ENCODE measurements around the gene LPAR1.
A peak's percentile ranks its signal among the peaks of the same experiment; 100 is the strongest.
"Not testable (repeated sequence)": the region's sequence is repeated elsewhere in the genome, so short reads cannot be mapped to it uniquely, and the experiment has no call there.

LPAR1 gene

GRCh38 chr9:111038331-111039230 lies at the start of gene LPAR1:
TSS of gene LPAR1 (minus strand) at chr9:111038470. CDS start at chr9:110972117, 66,353 bp downstream.
- peak; percentile 67 for DNase-seq (ENCODE audit: low spot score)

- DNase-seq (ENCODE audit: low spot score), result no peak
Observed at GRCh38 chr9:111078391-111079038, 40.2 kb upstream of the LPAR1 start.

- no peak for DNase-seq (ENCODE audit: low spot score)
Observed at GRCh38 chr9:111076519-111076918, 38.2 kb upstream of the LPAR1 start.

GRCh38 chr9:111076042-111076441 lies 37.8 kb upstream of the LPAR1 start:
- DNase-seq (ENCODE audit: low spot score), result no peak

- no peak for DNase-seq (ENCODE audit: low spot score)
Observed at GRCh38 chr9:111074395-111074794, 36.1 kb upstream of the LPAR1 start.

- no peak for DNase-seq (ENCODE audit: low spot score)
Observed at GRCh38 chr9:111069183-111069582, 30.9 kb upstream of the LPAR1 start.

- DNase-seq (ENCODE audit: low spot score), result peak; percentile 45
Observed at GRCh38 chr9:111068771-111069170, 30.5 kb upstream of the LPAR1 start.

- DNase-seq (ENCODE audit: low spot score), result peak; percentile 13
Observed at GRCh38 chr9:111068383-111068730, 30.1 kb upstream of the LPAR1 start.

- peak; percentile 26 for DNase-seq (ENCODE audit: low spot score)
Observed at GRCh38 chr9:111066468-111066867, 28.2 kb upstream of the LPAR1 start.

GRCh38 chr9:111065414-111065813 lies 27.1 kb upstream of the LPAR1 start:
- DNase-seq (ENCODE audit: low spot score), result no peak

GRCh38 chr9:111064160-111064837 lies 26.0 kb upstream of the LPAR1 start:
- DNase-seq (ENCODE audit: low spot score), result no peak

- no peak for DNase-seq (ENCODE audit: low spot score)
Observed at GRCh38 chr9:111063332-111063731, 25.1 kb upstream of the LPAR1 start.

- no peak for DNase-seq (ENCODE audit: low spot score)
Observed at GRCh38 chr9:111058166-111058565, 19.9 kb upstream of the LPAR1 start.

- peak; percentile 14 for DNase-seq (ENCODE audit: low spot score)
Observed at GRCh38 chr9:111056538-111056937, 18.3 kb upstream of the LPAR1 start.

- peak; percentile 21 for DNase-seq (ENCODE audit: low spot score)
Observed at GRCh38 chr9:111052791-111053190, 14.5 kb upstream of the LPAR1 start.

- DNase-seq (ENCODE audit: low spot score), result no peak
Observed at GRCh38 chr9:111051400-111051799, 13.1 kb upstream of the LPAR1 start.

GRCh38 chr9:111050819-111051218 lies 12.5 kb upstream of the LPAR1 start:
- peak; percentile 9 for DNase-seq (ENCODE audit: low spot score)

GRCh38 chr9:111047287-111047686 lies 9.0 kb upstream of the LPAR1 start:
- not testable (repeated sequence) for DNase-seq (ENCODE audit: low spot score)

GRCh38 chr9:111041902-111042301 lies 3.6 kb upstream of the LPAR1 start:
- no peak for DNase-seq (ENCODE audit: low spot score)

- DNase-seq (ENCODE audit: low spot score), result no peak
Observed at GRCh38 chr9:111040494-111040893, 2.2 kb upstream of the LPAR1 start.

GRCh38 chr9:111039231-111039906 lies 1.1 kb upstream of the LPAR1 start:
- DNase-seq (ENCODE audit: low spot score), result no peak

- DNase-seq (ENCODE audit: low spot score), result peak; percentile 53
Observed at GRCh38 chr9:111037708-111038330, 451 bp downstream of the LPAR1 start.
